Activated gamma-delta T cell treated with Interleukin-2 at 50 U/mL for 16 hours (primary cell): ENCODE data around the gene ALK.

ENCODE experiments used
- DNase-seq: peaks from one replicate; pipeline ENCODE4 v3.0.0-alpha.2; 2020

The ALK gene

GRCh38 chr2:29518646-29519337 lies 402.6 kb downstream of the ALK start:
- DNase-seq = no peak

- DNase-seq = no peak
Observed at GRCh38 chr2:29518010-29518409, 403.4 kb downstream of the ALK start.

DNA sequence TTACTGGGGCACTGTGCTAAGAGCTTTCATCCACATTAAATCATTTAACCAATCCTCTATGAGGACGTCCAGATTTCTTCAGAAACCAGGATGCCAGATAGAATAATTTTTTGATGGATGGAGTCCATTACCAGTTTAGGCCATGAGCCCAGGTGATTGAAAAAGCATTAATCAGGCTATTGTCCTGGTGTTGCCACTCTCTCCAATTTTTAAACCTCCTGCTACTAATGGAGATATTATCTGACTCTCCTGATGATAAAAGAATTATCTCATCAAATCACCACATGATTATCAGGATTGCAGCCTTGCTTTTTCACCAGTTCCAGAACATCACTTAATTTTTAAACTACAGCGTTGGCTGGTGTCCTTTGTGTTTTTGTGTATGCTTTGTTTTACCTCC lies 404.0 kb downstream of the ALK start:
- no peak for DNase-seq

DNA sequence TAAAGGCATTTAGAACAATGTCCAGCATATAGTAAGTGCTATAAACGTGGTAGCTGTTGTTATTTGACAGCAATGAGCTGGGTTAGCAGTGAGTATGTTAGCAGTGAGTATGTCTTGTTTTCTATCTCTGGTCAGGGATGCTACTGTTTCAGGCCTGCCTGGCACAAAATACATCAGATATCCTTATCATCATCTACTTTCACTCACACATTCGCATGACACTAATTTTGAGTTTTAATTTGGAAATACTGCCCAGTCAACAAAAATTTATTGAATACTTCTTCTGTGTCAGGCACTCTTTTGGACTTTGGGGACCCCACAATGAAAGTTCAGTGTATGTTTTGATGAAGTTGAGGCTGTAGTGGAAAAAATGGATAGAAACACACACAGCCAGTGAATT lies 404.6 kb downstream of the ALK start:
- DNase-seq = no peak

DNA sequence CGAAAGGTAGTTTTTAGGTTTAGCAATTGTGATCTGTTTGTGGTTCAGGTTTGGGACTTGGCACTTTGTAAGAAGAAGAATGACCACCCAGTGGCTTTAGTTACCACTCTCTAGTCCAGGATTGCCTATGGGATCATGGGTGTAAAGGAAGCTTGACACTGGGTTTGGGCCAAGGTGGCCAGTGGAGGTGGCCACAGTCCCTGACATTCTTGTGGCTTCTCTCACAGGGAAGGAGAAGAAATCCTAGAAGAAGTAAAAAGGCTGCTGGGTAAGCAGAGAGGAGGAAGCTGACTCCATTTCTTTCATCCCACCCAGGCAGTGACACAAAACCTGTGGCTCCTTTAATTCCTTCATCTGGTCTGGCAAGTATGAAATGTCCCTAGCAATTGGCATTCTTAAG lies 411.5 kb downstream of the ALK start:
- DNase-seq = no peak

- DNase-seq = no peak
Observed at GRCh38 chr2:29509397-29509796, 412.0 kb downstream of the ALK start.

DNA sequence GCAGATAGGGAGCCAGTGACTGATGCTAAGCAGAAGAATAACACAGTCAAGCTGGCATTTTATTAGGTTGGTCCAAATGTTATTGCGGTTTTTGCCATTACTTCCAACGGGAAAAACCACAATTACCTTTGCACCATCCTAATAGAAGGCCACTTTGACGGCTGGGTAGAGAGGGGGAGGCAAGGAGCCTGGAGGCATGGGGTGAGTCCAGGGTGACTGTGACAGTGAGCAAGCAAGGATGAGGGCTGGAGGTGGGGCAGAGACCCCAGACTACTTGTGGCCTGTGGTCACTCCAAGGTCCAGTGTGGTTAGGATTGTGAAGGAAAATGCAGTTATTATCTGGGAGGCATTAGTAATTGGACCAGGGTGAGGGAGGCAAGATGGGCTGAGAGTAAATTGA lies 416.6 kb downstream of the ALK start:
- no peak for DNase-seq

DNA sequence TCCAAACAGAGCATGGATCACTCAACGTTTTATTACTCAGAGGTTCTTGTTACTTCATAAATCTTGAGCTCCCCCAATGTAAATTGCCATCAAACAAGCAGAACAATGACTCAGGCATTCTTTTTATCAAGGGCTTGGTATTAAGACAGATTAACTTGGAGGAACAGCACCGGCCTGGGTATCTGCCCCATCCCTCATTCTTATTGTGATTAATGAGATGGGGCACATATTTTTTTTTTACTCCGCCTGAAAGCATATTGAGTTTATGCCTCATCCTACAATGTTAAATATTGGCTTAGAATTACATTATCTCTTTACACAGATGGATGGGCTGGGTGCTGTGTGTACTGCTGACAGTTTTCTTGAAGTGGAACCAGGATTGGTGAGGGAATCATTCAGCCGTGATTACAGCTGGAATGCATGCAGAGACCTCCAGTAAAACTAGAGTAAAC lies 418.9 kb downstream of the ALK start:
- no peak for DNase-seq

GRCh38 chr2:29497375-29497774 lies 424.0 kb downstream of the ALK start:
- DNase-seq = no peak

DNA sequence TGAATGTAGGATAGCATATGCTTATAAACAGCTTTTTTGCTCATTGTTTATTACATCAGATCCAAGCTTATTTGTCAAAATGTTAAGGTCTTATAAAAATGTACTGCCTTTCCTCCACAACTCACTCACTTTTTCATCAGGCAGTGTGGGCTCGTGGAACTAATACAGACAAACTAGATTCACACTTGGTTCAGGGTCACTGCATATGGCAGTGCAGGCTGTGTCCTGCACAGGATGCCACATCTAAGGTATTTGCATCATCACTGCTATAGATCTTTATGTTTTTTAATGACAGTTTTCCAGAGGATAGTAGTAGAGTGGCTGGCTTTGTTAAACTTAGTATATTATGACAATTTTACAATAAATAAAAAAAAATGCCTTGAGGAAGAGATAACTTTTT lies 425.2 kb downstream of the ALK start:
- DNase-seq = no peak

GRCh38 chr2:29495536-29496060 lies 425.8 kb downstream of the ALK start:
- DNase-seq = no peak

GRCh38 chr2:29495068-29495467 lies 426.3 kb downstream of the ALK start:
- no peak for DNase-seq

DNA sequence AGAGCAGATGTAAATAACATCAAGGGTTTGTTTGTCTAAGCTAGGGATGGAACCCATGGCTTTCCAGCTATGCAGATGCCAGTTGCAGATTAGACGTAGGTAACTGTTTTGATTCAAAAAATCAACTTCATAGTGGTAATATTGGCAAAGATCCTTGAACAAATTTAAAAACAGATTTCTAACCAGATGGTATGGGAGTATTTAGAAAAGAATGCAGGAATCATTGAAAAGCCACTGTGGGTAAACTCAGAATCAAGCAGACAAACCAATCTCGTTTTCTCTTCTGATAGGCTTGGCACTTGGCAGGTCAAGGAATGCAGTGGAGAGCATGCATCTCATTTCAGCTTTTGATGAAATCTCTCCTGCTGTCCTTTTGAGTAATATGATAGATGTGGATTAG lies 428.7 kb downstream of the ALK start:
- DNase-seq = no peak

- no peak for DNase-seq
Observed at GRCh38 chr2:29490045-29490444, 431.3 kb downstream of the ALK start.

DNA sequence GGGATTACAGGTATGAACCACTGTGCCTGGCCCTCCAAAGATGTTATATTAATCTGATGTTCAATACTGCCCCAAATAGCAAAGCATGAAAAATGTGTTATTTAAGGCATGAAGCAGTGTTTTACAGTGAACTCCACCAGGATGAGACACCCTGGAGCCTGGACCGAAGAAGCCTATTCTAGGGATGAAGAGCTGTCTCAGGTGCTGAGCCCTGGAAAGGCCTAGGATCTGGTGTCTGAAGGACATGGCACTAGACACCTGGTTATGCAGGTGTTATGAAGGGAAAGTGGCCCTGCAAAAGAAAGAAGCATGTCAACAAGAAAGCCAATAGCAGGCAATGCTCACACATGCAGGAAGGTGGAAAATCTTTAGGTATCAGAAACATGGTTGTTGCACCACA lies 431.8 kb downstream of the ALK start:
- no peak for DNase-seq

DNA sequence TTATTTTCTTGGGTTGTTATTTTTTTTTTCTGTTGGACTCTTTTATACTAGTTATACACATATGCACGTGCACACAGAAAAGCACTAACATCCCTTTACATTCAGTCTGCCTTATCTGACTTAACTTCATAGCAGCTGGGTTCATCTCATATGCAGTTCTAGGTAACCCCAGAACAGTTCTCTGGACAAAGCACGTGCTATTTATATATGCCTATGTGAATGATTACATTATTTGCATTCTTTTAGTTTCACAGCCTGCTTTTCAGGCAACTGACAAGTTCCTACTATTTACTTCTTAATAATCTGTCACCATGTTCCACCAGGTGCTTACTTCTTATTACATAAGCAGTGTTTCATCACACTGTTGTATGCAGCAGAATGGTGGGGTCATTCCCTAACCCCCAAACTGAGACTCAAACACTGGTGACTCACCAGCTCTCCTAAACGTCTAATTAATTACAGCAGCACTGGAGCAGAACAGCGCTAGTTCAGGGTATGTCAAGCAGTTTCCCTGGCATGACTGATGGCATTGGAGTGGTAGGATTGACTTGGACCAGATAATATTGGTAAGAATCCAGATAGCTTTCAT lies 433.3 kb downstream of the ALK start:
- DNase-seq = no peak

GRCh38 chr2:29485631-29486030 lies 435.8 kb downstream of the ALK start:
- no peak for DNase-seq

DNA sequence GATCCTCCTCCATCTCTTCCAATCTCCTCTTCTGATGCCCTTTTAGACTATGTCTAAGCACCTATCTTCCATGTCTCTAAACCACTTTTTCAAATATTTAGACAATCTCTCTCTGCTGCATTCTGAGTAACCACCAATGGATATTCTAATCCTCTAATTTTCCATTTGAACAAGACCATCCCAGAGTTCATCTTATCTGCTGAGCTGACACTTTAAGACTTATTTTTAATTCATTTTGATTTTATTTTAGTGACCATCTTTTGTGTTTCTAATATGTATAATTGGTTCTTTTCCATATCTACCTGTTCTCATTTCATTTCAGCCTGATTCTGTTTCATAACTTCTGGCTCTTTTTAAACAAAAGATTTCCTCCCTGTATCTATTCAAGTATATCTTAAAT lies 436.3 kb downstream of the ALK start:
- DNase-seq = no peak

GRCh38 chr2:29482867-29483266 lies 438.5 kb downstream of the ALK start:
- no peak for DNase-seq

DNA sequence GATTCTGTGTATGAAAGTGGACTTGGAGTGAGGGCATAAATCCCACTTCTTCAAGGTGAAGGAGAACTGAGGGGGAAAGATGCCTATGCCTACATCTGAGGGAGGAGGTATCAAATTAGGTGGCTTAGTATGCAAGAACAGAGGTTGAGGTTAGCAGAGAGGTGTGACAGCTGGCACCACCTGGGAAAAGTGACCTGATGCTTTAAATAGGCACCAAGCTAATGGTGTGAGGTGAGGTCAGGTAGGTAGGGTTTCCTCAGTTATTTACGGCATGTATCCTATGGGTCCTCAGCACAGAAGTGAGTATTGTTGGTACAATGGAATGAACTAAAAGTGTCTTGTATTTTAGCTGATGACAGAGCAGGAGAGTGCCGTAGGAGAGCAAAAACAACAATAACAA lies 439.0 kb downstream of the ALK start:
- no peak for DNase-seq

DNA sequence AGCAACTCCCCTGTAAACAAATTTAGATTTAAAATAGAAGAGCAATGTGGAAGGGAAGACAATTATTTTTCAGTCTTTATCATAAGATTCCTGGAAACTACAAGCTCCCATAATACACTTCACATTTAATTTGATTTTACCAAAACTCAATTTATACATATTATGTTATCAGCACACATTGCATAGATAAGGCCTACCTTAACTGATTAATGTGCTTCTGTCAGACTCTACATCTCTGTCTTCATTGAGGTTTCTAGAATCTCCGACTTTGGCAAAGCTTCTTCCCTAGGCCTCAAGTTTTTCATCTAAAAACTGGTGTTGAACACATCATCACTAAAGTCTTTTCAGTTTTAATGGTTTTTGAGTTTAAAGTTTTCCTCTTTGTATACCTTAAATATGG lies 440.1 kb downstream of the ALK start:
- DNase-seq = no peak

DNA sequence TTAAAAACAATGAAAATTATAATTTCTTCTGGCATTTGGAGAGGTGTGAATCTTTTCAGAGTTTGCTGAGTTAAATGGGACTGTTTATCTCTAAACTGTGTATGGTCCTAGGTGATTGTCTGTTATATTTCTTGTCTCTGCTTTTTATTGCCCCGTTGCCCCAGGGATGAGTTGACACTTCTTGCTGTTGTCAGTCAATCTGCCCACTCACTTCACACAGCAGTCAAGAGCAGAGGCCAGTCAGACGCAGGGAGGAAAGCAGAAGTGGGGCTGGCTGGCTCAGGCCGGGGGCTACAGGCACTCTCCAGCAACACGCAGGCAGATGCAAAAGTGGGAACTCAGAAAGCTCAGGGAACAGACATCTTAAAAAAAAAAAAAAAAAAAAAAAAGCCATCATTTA lies 441.0 kb downstream of the ALK start:
- DNase-seq = no peak

- no peak for DNase-seq
Observed at GRCh38 chr2:29479401-29479800, 442.0 kb downstream of the ALK start.

GRCh38 chr2:29478641-29479040 lies 442.7 kb downstream of the ALK start:
- no peak for DNase-seq

GRCh38 chr2:29477186-29477585 lies 444.2 kb downstream of the ALK start:
- DNase-seq = no peak
